Ovary (tissue), 9 donors: ENCODE results near the gene ATM. TPM values are rescaled to one million over a fixed set of nuclear protein-coding genes. Genes with fewer than 3 reads are reported as not detected.

Experiments
- DNase-seq, 5 donors: peaks; one replicate each; pipeline ENCODE4 v3.0.0-alpha.2; 2019 to 2020
- H3K27ac ChIP-seq, 2 donors: fragments of 200-600 bp; one replicate each; pipeline versions ENCODE4 v1.5.1 to v1.8.0; 2019 to 2022
- H3K27me3 ChIP-seq: fragments of 200-600 bp; one replicate; pipeline ENCODE4 v1.8.0; 2022
- H3K36me3 ChIP-seq: fragments of 200-600 bp; sonication (generic); one replicate; pipeline ENCODE4 v1.5.1; 2019
- H3K4me1 ChIP-seq: one replicate; pipeline ENCODE4 v1.8.1; 2013; ENCODE audit warnings: mild to moderate bottlenecking, moderate library complexity; ENCODE audit not compliant: insufficient read depth
- H3K4me3 ChIP-seq: fragments of 200-600 bp; sonication (generic); one replicate; pipeline ENCODE4 v1.5.1; 2017
- H3K9me3 ChIP-seq, 2 donors: fragments of 200-600 bp in 1 of 2; sonication (generic) in 1 of 2; one replicate each; pipeline versions ENCODE4 v1.5.1 to v1.8.1; 2013 to 2019; ENCODE audit warnings: mild to moderate bottlenecking in 1 of 2, moderate library complexity in 1 of 2
- EP300 ChIP-seq: sonication (generic); formaldehyde crosslinking; IDR thresholded peaks from one replicate; pipeline ENCODE4 v1.6.1; 2017; ENCODE audit warnings: antibody characterized with exemption
- POLR2A ChIP-seq: fragments of 450-650 bp; IDR thresholded peaks from one replicate; pipeline ENCODE4 v1.6.1; 2017; ENCODE audit warnings: antibody characterized with exemption, mild to moderate bottlenecking, moderate library complexity
- WGBS, 3 donors: extraction: QIAGEN DNeasy Blood & Tissue Kit in 1 of 3; methylation state at CpG; one replicate each; pipeline versions ENCODE4 v1.1.5 to v1.1.7; 2013 to 2017; 5-methylcytosine and 5-hydroxymethylcytosine counted together
- intact Hi-C, 4 donors: fragments of 100-400 bp; cut with DNase I; formaldehyde crosslinking; loops; one replicate each; pipeline versions ENCODE4 v1.11.0 to v1.15.1; 2022 to 2023
- polyA plus RNA-seq, 2 donors: library from polyadenylated mRNA; stranded (reverse); fragments of 200-250 nt in 1 of 2; fragments of 350-450 nt in 1 of 2; fragmentation: Illumina TruSeq in 1 of 2; extraction: RNeasy Lipid Tissue Mini Kit (QIAGEN cat#74804) in 1 of 2; gene quantifications; one replicate each; pipeline ENCODE4 v1.2.3, GENCODE V29; 2013 to 2014
- total RNA-seq, 7 donors: library from RNA; depleted of rRNA in 2 of 7; stranded (reverse); fragments of >200 nt in 2 of 7; fragmentation: NEBNext Ultra II Directional in 3 of 7; extraction: Animal tissue kit (Norgen Biotek cat#: 25700) in 3 of 7; gene quantifications; one replicate each; pipeline versions ENCODE4 v1.1.0 to v1.2.4, GENCODE V29; 2016 to 2023
- TF ChIP-seq, protein P1 (sequence below), 3 donors: fragments of 450-650 bp in 2 of 3; fragments of 200-600 bp in 1 of 3; IDR thresholded peaks; one replicate each; pipeline versions ENCODE4 v1.5.1 to v1.8.0; 2016 to 2022; ENCODE audit warnings: antibody characterized with exemption in 3 of 3, mild to moderate bottlenecking in 1 of 3
- donor health status: DM: no; HTN: no; CAD: no; lungs with moderate emphysema.
- donor health status: DM: no; HTN: no; CAD: no.
- donor health status: Bipolar disorder and iron deficiency.
- donor health status: DM: yes; HTN: yes; CAD: no.
- donor health status: DM: no; HTN: no; CAD: no.
- donor health status: DM: yes; HTN: yes; CAD: no.

ATM gene
- total and polyA plus RNA-seq, 9 donors: 29.2 to 104 (median 79.6) TPM

DNA sequence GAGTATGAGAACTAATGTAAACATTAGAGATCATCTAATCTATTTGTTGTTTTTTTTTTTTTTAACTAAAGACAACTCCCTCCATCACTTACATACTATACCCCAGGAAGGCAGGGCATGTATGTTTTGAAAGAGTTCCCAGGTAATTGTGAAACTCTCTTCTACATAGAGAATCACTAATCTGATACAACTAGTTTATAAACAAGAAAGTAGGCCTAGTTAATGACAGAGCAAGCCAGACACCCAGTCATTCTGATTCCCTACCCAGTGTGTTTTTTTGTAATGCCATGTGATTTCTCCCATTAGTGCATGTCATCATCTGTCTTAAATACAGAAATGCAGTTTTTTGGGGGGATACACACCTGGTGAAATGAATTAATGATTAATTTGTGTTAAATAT, 123.6 kb downstream of the ATM start:
- no peaks in the 10 kb centered on the region for H3K9me3 ChIP-seq
- no peaks in the 10 kb centered on the region for H3K27me3 ChIP-seq
- no peaks in the 10 kb centered on the region for H3K36me3 ChIP-seq
- no peaks in the 10 kb centered on the region for H3K4me1 ChIP-seq
- intact Hi-C loops: no loop called here
- no peak for DNase-seq
- no peak for TF ChIP-seq POLR2A
- TF ChIP-seq, protein P1, sequence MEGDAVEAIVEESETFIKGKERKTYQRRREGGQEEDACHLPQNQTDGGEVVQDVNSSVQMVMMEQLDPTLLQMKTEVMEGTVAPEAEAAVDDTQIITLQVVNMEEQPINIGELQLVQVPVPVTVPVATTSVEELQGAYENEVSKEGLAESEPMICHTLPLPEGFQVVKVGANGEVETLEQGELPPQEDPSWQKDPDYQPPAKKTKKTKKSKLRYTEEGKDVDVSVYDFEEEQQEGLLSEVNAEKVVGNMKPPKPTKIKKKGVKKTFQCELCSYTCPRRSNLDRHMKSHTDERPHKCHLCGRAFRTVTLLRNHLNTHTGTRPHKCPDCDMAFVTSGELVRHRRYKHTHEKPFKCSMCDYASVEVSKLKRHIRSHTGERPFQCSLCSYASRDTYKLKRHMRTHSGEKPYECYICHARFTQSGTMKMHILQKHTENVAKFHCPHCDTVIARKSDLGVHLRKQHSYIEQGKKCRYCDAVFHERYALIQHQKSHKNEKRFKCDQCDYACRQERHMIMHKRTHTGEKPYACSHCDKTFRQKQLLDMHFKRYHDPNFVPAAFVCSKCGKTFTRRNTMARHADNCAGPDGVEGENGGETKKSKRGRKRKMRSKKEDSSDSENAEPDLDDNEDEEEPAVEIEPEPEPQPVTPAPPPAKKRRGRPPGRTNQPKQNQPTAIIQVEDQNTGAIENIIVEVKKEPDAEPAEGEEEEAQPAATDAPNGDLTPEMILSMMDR (IDR thresholded peaks at IDR 0.05): no peak
- TF ChIP-seq EP300: no peak
- H3K27ac ChIP-seq: no peak overlapping the region
- H3K4me3 ChIP-seq: no peak overlapping the region

DNA sequence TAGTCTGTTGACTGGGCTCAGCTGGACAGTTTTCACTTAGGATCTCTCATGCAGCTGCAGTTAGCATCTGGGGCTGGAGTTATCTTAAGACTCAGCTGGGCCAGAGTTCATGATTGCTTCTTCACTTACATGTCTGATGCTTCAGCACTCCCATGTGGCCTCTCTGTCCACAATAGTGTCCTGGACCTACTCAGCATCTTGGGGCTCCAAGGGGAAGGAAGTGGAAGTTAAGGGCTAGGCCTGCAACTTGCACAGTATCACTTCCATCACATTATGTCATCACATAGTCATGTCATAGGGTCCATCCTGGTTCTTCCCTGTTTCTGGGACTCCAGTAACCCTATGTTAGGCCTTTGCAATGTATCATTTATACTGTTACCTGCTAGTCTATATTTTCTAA, 128.6 kb downstream of the ATM start:
- no peaks in the 10 kb centered on the region for H3K36me3 ChIP-seq
- no peaks in the 10 kb centered on the region for H3K27me3 ChIP-seq
- DNase-seq: no peak
- no peaks in the 10 kb centered on the region for H3K4me1 ChIP-seq
- intact Hi-C loops: no loop called here
- H3K9me3 ChIP-seq: no peaks in the 10 kb centered on the region
- TF ChIP-seq EP300: no peak
- no peak for TF ChIP-seq POLR2A
- TF ChIP-seq, protein P1 (IDR thresholded peaks at IDR 0.05): no peak
- H3K27ac ChIP-seq: no peak overlapping the region
- H3K4me3 ChIP-seq: no peak overlapping the region

DNA sequence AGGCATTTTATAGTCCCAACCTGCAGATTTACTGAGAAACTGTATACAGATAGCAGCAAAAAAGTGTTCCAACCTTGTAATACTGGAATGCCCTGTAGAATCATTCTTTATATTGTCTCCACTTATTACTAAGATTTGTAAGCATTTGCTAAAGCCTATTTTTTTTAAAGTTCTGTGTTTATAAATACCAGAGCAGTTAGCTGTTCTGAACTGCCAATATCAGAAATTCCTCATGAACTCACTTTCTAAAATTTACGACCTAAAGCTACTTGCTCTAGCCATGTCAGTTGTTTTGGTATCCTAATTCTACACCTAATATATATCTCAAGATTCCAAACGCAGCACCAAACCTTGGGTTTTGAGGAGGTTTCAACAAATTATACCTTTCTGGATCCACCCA, 141.3 kb downstream of the ATM start:
- no peak for TF ChIP-seq EP300
- TF ChIP-seq POLR2A: no peak
- TF ChIP-seq, protein P1 (IDR thresholded peaks at IDR 0.05): no peak
- Histone ChIP-seq H3K36me3 (no peaks in the 10 kb centered on the region), H3K9me3 (no peaks in the 10 kb centered on the region), H3K27me3 (no peaks in the 10 kb centered on the region), H3K4me3 (no peak overlapping the region), H3K4me1 (no peaks in the 10 kb centered on the region), H3K27ac (no peak overlapping the region)
- 36 to 71% (median 43%) methylated on average over 2 of the region's 2 CpGs for WGBS, 3 donors
- intact Hi-C loops: no loop called here
- DNase-seq: no peak

DNA sequence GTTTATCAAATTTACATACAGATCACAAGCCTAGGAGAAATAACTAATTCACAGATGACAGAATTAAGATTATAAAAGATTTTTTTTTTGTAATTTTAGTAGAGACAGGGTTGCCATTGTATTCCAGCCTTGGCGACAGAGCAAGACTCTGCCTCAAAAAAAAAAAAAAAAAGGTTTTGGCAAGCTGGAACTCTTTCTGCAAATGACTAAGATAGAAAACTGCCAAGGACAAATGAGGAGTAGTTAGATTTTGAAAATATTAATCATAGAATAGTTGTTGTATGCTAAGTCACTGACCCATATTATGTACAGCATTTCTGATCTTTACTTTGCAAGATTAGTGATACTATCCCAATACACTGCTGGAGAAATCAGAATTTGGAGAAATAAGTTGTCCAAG, 145.3 kb downstream of the ATM start:
- Histone ChIP-seq H3K27me3 (no peaks in the 10 kb centered on the region), H3K27ac (no peak overlapping the region), H3K9me3 (no peaks in the 10 kb centered on the region), H3K36me3 (no peaks in the 10 kb centered on the region), H3K4me3 (no peak overlapping the region), H3K4me1 (no peaks in the 10 kb centered on the region)
- intact Hi-C loops: no loop called here
- TF ChIP-seq, protein P1 (IDR thresholded peaks at IDR 0.05): no peak
- TF ChIP-seq EP300 (no peak), POLR2A (no peak)
- no peak for DNase-seq
- WGBS, 3 donors: 33 to 43% (median 39%) methylated on average over 1 of the region's 1 CpG

DNA sequence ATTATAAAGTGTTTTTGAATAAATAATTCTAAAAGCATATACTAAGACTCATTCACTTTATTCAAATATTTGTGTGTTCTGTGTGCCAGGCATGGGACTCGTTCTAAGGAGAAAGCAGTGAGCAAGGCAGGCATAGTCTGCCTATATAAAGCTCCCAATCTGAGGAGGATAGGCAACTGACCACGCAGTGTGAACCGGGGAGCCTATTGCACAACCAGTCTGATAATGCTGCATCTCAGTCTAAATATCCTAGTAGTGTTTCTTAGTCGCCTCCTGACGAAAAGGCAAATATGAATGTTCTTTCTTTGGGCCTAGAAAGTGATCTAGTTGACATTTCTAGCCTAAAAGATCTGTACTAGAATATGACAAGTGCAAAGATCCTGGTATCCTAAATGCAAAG, 146.2 kb downstream of the ATM start:
- intact Hi-C loops: no loop called here

More for the DNA sequence above, 146.2 kb downstream of the ATM start:
- no peak for DNase-seq
- Histone ChIP-seq H3K36me3 (no peaks in the 10 kb centered on the region), H3K9me3 (no peaks in the 10 kb centered on the region), H3K27ac (no peak overlapping the region), H3K4me3 (no peak overlapping the region), H3K27me3 (no peaks in the 10 kb centered on the region), H3K4me1 (no peaks in the 10 kb centered on the region)
- 55 to 67% (median 59%) methylated on average over 5 of the region's 5 CpGs for WGBS, 3 donors
- no peak for TF ChIP-seq EP300
- TF ChIP-seq POLR2A: no peak
- TF ChIP-seq, protein P1 (IDR thresholded peaks at IDR 0.05): no peak
